Measurements from ENCODE around the gene FGF10.

The FGF10 gene

DNA sequence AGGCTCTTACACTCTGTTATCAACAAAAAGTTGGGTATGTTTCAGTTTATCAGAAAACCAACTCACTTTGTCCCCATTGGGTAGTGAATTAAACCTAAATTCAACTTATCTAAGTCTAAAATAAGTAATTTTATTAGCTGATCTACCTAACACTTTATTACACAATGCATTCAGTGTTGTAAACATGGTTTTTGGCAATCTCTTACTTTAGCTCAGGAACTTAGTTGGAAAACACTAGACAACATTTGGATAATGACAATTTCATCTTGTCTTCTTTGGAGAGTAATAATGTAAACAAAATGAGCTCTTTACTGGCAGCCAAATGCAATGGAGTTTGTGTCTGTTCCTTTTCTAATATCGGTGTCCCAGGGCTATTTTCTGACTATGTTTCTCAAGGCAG is 33.0 kb downstream of the FGF10 start:
- DNase-seq (ENCODE audit: low read depth) = no peak

DNA sequence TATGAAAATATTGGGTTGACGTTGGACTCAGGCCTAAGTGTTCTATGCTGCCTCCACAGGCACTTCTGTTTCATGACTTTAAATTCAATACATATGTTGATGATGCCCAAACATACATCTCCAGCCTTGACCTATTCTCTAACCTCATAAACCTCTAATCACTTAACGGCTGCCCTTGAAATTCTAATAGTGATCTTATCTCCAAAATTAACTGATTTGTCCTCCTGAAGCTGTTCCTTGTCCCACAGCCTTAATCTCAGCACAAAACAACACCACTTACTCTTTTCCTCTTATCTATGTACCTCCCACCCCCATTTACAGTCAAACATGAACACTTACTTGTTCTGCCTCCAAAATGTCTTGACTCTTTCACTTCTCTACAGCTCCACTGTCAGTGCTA is 43.3 kb downstream of the FGF10 start:
- no peak for DNase-seq (ENCODE audit: low read depth)

DNA sequence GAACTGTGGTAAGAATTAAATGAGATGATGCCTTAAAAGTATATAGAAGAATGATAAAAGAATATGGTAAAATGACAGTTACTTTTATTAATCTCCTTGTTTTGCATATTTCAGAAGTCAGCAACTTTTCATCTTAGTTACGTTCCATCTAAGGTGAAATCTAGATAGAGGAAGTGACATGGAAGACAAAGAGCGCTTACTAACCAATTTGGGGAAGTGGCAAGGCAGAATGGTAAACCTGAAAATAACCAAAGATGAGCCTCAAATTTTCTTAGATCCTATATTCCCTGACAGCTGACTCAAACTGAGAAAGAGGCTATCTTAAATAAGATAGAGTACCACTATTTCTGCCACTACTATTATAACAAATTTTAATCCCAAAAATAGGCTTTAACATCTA is 52.5 kb downstream of the FGF10 start:
- DNase-seq (ENCODE audit: low read depth) = no peak

DNA sequence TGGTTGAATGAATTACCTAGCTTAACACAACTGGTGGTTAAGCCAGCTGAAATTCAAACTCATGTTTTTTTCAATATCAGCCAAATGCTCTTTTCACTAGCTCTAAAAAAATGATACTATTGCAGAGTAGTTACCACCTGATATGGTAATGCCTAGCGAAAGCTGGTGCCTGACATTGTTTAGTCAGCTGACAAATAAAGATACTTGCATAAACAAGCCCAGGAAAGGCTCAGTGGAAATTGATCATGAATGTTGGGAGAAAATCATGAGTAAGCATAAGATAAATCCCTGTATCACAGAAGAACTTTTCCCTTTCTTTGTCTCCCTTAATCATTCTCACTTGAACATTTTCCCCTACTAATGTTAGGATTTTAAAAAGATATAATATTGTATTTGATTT is 54.6 kb downstream of the FGF10 start:
- no peak for DNase-seq (ENCODE audit: low read depth)

DNA sequence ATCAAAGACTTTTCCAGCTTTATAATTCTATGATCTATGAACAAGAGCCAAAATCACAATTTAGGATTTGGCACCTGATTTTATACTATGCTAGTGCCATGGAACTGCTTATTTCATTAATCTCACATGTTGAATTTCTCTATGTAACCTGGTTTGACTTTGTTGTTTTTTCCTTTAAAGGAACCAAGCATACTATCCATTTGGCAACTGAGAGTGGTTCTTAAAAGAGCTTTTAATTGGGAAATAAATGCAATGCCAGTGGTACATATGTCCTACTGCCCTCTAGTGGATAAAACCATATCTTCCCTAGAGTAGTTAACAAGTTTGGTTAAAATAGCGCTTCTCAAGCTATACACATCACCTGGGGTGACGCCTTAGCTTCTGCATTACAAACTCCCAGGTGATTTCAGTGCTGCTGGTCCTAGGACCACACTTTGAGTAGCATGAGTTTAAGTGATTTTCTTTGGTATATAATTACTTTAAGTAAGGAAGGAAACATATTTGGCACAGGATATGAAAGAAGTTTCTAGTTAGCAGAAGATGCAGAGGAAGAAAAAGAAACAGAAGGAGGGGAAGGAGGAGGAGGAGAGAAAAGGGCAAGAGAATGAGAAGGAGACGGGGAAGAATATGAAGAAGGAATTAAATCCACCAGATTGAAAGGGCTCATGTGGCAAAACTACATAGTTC is 56.8 kb downstream of the FGF10 start:
- no peak for DNase-seq (ENCODE audit: low read depth)

DNA sequence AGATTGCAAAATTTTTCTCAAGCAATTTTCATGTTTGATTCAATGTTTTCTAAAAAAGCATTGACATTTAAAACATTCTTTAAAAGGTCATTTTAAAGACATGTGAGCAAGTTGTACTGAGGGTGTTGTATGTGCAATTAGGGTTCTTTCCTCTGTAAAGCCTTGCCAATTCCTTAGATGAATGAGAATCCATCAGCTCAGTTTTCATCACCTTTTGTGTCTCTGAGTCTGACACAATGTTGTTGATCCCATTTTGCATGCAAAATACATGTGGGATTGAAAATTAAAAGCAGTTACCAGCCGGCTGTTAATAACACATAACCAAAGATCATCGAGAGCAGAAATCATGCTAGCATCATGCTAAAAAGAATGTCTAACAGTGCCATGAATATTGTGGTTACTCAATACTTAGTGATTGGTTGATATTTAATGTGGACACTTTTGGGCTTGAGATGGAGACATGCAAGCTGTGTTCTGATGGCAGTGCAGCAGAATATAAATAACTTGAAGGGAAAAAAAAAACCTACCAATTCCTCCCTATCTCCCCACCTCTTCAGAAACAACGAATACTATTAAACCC is 57.7 kb downstream of the FGF10 start:
- DNase-seq (ENCODE audit: low read depth) = no peak

DNA sequence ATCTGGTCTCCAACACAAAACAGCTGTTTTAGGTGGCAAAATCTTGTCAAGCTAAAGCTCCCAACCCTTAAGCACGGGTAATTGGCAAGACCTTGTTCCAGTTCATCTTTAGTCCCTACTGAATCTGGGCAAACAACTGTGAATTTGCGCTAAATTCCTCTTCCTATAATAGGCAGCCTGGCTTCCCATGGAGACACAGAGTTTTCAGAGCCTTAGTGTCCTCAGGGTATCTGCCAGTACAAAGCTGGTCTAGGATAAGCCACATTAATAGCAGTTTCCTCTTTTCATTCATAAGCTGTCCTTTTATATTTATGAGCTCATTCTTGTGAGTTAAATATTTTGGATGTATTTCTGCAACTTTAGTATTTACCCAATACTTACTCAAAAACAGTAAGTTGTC is 59.5 kb downstream of the FGF10 start:
- DNase-seq (ENCODE audit: low read depth) = no peak

DNA sequence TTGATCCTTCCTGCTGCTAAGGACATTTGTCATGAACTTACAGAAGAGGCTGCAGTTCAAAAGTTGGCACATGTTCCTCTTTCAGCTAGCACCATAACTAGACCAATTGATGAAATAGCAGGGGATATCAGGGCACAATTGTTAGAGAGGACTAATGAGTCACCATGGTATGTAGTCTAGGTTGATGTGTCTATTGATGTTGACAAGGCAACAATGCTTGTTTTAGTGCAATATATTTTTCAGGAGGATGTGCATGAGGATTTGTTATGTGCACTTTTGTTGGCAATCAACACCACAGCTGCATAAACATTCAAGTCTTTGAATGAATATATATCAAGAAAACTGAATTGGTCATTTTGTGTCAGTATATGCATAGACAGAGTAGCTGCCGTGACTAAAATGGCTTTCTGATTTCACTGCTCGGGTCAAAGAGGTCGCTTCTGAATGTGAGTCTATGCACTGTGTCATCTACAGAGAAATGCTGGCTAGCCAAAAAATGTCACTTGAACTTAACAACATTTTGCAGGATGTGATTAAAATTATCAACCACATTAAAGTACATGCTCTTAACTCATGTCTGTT is 68.0 kb downstream of the FGF10 start:
- DNase-seq (ENCODE audit: low read depth) = no peak

DNA sequence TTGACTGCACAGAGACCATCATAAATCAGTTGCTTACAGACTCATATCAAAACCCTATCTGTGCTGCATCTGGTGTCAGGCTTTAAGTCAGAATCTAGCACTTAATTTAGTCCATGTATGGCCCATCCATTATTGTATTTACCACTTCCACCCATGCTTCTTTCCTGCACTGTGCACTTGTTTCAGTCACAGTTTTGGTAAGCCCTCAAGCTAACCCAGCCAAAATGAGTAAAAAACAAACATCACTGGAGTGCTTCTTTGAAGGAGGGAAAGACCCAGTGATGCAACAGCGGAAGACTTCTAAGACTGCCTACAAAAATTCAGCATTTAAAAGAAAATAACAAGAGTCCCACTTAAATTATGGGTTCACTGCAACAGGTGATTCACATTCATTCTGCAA is 69.0 kb downstream of the FGF10 start:
- no peak for DNase-seq (ENCODE audit: low read depth)

DNA sequence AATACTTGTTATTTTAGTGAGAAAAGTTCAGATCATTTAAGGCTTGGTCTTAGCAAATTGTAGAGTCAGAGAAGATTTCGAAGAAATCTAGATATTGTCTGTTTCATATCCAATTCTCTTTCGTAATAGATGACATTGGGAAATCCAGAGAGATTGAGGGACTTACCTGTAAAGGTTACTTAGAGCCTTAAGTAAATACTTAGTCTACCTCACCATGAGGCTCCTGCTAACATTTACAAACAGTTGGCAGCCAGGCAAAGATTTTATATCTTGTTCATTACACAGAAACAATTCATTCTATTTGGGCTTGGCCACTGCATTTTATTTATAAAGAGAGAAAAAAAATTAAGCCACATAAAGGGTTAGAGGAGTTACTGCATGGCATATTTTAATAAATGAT is 70.3 kb downstream of the FGF10 start:
- DNase-seq (ENCODE audit: low read depth) = no peak

DNA sequence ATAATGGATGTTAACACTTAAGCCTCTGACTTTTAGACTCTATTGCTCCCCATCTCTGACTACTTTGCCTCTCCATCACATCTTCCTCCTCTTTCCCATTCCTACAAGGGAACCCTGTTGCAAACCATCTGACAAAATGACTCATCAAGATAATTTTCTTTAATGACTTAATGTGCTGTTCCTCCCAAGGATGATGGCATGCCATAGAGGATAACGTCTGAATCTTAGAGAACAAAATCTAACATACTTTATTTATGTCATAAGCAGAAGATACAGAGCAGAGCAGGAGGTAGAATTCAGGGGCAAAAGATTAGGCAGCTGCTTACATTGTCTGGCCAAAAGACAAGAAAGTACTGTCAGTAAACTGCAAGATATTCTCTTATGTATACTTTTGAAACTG is 76.8 kb downstream of the FGF10 start:
- DNase-seq (ENCODE audit: low read depth) = no peak

DNA sequence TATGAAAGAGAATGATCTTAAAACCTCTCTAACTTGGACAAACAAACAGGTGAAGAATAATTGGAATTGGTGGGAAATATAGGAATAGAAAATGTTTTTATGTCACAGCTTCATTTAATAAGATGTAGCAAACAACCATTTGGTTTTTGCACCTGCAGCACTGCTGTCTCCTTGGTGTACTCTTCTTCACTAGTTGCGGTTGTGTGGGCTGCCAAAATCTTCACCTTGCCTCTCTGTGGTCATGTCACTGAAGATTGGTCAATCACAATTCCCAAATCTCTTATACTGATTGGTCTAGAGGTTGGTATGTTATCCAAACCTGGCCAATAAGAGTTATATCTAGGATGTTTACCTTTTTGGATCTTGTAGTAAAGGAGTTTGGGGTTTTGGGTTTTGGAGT is 88.7 kb downstream of the FGF10 start:
- DNase-seq (ENCODE audit: low read depth) = no peak

DNA sequence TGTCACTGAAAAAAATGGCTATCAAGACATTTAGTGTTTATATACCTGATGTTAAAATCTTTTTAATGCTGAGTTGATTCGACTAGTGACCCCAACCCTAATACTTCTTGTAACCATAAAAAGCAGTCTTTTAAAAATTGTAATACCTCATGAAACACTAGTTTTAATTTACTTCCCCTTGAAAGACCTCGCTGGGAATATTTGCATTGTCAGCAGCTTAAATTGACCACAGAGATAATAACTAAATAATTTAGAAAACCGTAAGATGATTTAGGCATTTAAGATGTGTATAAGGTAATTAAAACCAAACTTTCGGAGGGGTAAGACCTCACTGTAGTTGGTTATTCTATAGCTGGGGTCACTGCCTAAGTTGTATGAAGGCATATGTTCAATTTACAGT is 89.8 kb downstream of the FGF10 start:
- DNase-seq (ENCODE audit: low read depth) = no peak

DNA sequence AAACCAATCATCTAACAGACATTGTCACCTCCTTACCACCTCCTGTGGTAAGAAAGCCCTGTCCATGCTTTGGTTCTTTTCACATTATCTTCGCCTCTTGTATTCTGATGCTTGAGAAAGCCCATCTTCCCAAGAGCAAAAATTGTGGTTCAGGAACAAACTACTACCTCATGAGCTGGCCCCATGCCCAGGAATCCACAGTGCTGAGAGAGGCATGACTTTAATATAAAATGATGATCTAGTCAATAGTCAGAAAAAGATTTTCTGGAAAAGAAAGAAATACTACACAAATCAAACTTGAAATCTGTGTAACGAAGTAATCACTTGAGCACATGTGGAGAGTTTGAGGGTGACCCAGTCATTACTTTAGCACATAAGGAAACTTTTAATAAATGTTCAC is 94.7 kb downstream of the FGF10 start:
- DNase-seq (ENCODE audit: low read depth) = no peak

DNA sequence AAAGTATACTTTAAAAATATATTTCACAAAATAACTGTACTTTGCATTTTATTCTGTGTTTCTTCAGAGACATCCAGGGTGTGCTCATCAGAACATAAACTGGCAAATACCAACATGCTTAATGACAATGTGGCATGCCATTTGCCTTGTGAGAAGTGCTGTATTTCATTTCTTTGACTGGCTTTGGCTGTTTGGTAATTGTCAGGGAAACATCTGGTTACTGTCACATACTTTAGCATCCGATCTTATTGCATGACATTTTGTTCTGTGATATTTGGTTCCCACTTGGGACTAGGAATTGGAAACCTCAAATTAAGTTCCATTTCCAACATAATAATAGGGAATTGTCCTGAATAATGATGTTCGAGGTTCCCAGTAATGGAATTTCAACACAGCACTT is 96.5 kb downstream of the FGF10 start:
- DNase-seq (ENCODE audit: low read depth) = no peak

DNA sequence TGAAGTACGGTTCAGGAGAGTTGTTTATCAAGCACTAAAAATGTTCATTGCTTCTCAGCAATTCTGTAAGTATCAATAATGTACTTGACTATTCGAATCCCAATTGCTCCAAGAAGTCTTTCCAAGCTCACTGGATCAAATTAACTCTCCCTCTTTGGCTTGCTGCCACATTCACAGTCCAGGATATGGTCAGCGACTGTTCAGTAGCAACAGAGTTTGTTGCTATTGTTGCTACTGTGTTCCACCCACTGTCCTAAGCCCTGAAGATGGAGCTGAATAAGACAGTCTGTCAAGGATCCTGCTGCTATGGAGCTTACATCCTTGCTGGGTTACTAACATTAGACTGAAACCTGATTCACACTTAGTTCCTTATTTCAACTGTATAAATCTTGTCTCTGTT is 110.8 kb downstream of the FGF10 start:
- no peak for DNase-seq (ENCODE audit: low read depth)

DNA sequence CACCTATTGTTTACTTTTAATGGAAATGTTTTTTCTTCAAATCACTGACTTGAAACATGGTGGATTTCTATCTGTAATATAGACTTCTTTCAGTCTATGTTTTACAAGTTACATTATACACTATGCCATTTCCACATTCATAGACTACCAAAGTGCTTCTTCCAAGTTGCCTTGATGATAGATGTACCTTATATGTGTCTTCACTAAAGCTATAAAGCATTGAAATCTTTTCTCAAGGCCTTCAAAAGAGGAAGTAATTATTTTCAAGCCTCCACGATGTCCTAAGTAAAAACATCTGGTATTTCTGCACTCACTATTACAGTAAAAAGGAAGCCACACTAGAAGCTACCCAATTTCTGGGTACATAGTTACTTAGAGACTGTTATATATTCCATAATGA is 113.3 kb downstream of the FGF10 start:
- DNase-seq (ENCODE audit: low read depth) = no peak

DNA sequence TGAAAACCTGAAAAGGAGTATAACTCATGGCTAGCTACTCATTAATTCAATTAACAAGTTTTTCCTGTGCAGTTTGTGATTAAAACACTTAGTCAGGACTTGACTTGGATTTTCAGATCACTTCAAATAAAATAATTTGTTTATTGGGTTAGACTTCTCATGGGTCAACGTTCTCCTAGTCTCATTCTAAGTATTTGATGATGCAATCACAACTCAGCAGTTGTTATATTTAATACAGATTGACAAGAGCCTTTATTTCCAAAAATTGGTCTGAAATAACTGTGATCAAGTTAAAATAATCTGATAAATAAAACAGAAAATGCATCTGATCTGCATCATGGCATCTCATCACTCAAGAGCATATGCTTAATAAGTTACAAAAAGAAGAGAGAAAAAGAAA is 113.9 kb downstream of the FGF10 start:
- DNase-seq (ENCODE audit: low read depth) = no peak

DNA sequence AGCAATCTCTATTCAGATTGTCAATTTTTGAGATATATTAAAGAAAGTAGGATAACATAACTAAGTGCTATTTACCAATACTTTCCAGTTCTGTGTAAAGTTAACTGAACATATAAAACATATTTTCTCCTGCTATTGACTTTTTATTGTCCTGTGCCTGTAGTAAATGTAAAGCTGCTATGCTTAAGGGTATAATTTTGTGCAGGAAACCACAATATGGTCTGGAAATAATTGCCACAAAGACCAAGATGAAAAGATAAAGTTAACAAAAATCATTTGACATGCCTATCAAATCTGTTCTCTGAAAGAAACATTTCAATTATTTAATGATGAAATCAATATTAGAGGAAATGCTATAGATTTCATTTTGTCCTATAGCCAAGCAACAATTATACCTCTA is 121.3 kb downstream of the FGF10 start:
- DNase-seq (ENCODE audit: low read depth) = no peak

DNA sequence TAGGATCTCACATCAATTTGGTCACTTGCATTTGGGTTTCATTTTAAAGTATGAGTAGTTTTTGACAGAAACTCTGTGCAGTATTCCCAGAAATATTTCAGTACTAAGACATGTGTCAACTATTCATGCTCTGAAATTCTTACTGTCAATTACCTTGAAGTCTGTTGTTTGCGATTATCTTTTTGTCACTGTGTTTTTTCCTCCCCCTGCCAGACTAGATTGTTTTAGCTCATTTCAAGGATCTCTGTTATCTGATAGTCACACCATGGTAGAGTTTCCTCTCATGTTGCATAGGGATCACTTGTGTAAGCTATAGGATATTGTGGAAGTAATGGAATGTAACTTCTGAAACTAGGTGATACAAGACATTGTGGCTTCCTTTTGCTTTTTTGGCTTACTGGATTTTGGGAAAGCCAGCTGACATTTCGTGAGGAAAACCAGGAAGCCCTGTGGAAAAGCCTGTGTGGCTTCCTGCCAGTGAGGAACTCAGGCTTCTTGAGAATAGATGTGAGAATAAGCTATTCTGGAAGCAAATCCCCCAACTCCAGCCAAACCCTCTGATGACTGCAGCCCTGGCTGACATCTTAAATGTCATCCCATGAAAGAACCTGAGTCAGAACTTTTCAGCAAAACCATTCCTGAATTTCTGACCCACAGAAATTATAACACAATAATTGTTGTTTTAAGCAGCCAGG is 122.2 kb downstream of the FGF10 start:
- no peak for DNase-seq (ENCODE audit: low read depth)

DNA sequence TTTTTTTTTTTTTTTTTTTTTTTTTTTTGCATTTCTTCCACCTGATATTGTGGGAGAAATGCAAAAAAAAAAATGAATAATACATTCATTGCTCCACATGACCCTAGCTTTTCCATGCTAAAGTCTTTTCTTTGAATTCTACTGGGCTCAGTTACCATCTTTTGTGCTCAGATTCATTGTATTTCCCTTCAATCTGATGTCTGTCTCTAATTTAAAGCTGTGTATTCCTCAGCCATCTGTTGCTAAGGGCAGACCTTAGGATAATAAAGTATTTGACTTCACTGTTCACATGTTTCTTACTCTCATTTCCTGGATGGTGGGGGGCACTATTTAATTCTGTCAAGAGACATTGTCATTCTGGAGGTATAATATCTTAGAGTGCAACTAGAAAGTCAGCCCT is 123.5 kb downstream of the FGF10 start:
- no peak for DNase-seq (ENCODE audit: low read depth)

DNA sequence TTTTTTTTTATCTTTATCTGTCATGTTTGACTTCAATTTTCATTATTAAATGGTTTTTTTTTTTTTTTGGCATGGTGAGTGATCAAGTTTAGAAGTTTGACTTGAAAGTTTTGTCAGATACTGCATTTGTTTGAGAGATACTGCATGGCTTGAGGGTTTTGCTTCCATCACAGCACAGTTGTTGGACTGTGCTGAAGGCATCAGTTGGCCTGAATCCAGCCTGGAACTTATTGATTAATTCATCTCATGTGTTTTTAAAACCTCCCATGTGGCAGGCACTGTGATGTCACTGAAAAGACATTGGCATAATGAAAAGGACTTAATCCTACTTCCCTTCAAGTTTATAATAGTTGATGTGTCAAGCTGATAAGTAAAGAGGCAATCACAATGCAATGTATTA is 128.4 kb downstream of the FGF10 start:
- DNase-seq (ENCODE audit: low read depth) = no peak

DNA sequence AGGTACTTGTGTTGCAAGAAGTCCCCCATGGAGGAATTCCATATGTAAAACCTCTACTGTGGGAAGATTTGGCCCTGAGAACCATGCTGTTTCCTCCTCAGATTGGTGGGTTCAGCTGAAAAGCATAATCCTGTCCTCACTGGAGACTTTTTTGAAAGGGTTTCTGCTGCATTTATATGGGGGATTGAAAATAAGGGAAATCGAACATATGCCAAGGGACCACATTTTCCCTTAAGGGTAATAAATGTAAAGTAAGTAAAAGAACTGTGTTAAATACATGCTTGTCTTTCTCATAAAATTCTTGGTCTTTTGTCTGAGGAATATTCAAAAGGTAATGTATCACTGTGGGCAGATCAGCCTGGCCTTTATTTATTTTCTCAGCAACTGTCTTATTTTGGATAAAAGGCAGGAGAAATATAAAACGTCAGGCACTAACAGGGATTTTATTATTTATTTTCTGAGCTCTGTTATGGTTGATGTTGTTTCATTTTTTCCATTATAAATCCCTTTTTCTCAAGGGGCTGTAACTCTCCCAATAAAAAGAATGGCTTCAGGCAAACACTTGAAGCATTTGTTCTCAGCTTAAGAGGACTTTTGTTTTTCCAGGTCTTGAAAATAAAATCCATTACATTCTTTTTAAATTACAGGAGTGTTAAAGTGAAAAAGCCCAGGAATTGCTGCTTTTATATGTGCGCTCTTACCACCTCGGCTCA is 131.4 kb downstream of the FGF10 start:
- no peak for DNase-seq (ENCODE audit: low read depth)

All from stimulated activated CD4-positive, alpha-beta T cell treated with anti-CD3 and anti-CD28 coated beads, Interleukin-2, amount 100 ng/mL, for 4 hours (primary cell).